ENCODE measurements around the gene CTNNAL1.

CTNNAL1 gene

DNA sequence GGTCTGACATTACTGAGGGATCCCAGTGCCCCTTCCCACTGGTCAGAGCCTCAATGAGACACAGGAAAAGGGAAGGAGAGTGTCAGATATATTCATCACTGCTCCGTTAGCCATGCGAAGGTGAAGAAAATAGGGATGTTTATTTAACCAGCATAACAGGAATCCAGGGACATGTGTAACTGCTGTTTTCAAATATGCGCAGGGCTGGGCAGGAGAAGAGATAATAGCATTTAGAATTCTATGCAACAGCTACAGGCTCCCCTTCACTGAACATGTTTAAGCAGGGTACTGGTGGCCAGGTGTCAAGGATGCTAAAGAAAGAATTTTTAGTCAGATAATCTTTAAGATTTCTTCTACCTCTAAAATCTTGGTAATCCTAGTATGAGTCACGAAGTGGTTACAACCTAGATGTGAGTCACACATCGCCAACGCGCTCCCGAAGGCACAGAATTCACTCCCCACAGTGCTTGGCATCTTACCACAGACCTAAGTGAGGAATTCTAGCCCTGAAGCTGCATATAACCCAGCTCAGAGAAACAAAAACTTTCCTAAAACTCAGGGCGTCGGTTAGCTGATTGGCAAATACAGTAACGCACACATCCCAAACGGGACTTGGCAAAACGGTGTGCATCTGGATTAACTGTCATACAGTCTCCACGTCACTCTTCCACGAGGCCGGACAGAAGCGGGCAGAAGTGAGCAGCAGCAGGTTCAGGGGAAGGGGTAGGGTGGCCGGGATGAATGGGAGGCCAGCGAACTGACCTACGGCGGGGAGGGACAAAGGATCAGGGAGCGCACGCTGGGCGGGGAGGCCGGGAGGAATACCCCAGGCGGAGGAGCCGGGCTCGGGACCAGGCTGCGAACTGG, 1.1 kb downstream of the CTNNAL1 start (continued):
- TF ChIP-seq ZFP37 (tag by site-specific recombination; IDR thresholded peaks at IDR 0.05) (0 out of 2 replicates have a peak, but pooled peaks have one; percentile 24), ZNF837 (tag by site-specific recombination; IDR thresholded peaks at IDR 0.05) (no peak), ZNF48 (tag by site-specific recombination; IDR thresholded peaks at IDR 0.05) (no peak), ZNF561 (tag by site-specific recombination; IDR thresholded peaks at IDR 0.05; ENCODE audit: borderline replicate concordance) (no peak), YY1 (tag by site-specific recombination; IDR thresholded peaks at IDR 0.05) (no peak), ZNF184 (tag by site-specific recombination; IDR thresholded peaks at IDR 0.05) (no peak), ZNF221 (tag by site-specific recombination; IDR thresholded peaks at IDR 0.05; ENCODE audit: borderline replicate concordance) (no peak), ZNF174 (tag by site-specific recombination; IDR thresholded peaks at IDR 0.05) (no peak), ZFP41 (tag by site-specific recombination; IDR thresholded peaks at IDR 0.05; ENCODE audit: borderline replicate concordance) (no peak), ZNF202 (tag by site-specific recombination; IDR thresholded peaks at IDR 0.05; ENCODE audit: borderline replicate concordance) (no peak), BCL11B (tag by site-specific recombination; IDR thresholded peaks at IDR 0.05; ENCODE audit: low read depth) (no peak), HIC1 (tag by site-specific recombination; IDR thresholded peaks at IDR 0.05) (peak; percentile 72), ZNF521 (tag by site-specific recombination; IDR thresholded peaks at IDR 0.05) (no peak), KLF7 (tag by site-specific recombination; IDR thresholded peaks at IDR 0.05; ENCODE audit: borderline replicate concordance) (no peak), ZNF280C (tag by site-specific recombination; IDR thresholded peaks at IDR 0.05) (no peak), ZNF341 (tag by site-specific recombination; IDR thresholded peaks at IDR 0.05; ENCODE audit: low read depth) (no peak), ZSCAN5A (tag by site-specific recombination; IDR thresholded peaks at IDR 0.05) (no peak), KLF1 (tag by site-specific recombination; IDR thresholded peaks at IDR 0.05) (no peak)
- TF ChIP-seq, protein P1, sequence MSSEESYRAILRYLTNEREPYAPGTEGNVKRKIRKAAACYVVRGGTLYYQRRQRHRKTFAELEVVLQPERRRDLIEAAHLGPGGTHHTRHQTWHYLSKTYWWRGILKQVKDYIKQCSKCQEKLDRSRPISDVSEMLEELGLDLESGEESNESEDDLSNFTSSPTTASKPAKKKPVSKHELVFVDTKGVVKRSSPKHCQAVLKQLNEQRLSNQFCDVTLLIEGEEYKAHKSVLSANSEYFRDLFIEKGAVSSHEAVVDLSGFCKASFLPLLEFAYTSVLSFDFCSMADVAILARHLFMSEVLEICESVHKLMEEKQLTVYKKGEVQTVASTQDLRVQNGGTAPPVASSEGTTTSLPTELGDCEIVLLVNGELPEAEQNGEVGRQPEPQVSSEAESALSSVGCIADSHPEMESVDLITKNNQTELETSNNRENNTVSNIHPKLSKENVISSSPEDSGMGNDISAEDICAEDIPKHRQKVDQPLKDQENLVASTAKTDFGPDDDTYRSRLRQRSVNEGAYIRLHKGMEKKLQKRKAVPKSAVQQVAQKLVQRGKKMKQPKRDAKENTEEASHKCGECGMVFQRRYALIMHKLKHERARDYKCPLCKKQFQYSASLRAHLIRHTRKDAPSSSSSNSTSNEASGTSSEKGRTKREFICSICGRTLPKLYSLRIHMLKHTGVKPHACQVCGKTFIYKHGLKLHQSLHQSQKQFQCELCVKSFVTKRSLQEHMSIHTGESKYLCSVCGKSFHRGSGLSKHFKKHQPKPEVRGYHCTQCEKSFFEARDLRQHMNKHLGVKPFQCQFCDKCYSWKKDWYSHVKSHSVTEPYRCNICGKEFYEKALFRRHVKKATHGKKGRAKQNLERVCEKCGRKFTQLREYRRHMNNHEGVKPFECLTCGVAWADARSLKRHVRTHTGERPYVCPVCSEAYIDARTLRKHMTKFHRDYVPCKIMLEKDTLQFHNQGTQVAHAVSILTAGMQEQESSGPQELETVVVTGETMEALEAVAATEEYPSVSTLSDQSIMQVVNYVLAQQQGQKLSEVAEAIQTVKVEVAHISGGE (tag by site-specific recombination; conservative IDR thresholded peaks at IDR 0.05; ENCODE audit: low read depth), result peak; percentile 15; the same call in 1 of the 2 replicates
- TF ChIP-seq, protein P2, sequence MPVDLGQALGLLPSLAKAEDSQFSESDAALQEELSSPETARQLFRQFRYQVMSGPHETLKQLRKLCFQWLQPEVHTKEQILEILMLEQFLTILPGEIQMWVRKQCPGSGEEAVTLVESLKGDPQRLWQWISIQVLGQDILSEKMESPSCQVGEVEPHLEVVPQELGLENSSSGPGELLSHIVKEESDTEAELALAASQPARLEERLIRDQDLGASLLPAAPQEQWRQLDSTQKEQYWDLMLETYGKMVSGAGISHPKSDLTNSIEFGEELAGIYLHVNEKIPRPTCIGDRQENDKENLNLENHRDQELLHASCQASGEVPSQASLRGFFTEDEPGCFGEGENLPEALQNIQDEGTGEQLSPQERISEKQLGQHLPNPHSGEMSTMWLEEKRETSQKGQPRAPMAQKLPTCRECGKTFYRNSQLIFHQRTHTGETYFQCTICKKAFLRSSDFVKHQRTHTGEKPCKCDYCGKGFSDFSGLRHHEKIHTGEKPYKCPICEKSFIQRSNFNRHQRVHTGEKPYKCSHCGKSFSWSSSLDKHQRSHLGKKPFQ (tag by site-specific recombination; IDR thresholded peaks at IDR 0.05), result no peak
- TF ChIP-seq, protein P3, sequence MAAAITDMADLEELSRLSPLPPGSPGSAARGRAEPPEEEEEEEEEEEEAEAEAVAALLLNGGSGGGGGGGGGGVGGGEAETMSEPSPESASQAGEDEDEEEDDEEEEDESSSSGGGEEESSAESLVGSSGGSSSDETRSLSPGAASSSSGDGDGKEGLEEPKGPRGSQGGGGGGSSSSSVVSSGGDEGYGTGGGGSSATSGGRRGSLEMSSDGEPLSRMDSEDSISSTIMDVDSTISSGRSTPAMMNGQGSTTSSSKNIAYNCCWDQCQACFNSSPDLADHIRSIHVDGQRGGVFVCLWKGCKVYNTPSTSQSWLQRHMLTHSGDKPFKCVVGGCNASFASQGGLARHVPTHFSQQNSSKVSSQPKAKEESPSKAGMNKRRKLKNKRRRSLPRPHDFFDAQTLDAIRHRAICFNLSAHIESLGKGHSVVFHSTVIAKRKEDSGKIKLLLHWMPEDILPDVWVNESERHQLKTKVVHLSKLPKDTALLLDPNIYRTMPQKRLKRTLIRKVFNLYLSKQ (tag by site-specific recombination; IDR thresholded peaks at IDR 0.05; ENCODE audit: borderline replicate concordance), result no peak
- TF ChIP-seq, protein P4, sequence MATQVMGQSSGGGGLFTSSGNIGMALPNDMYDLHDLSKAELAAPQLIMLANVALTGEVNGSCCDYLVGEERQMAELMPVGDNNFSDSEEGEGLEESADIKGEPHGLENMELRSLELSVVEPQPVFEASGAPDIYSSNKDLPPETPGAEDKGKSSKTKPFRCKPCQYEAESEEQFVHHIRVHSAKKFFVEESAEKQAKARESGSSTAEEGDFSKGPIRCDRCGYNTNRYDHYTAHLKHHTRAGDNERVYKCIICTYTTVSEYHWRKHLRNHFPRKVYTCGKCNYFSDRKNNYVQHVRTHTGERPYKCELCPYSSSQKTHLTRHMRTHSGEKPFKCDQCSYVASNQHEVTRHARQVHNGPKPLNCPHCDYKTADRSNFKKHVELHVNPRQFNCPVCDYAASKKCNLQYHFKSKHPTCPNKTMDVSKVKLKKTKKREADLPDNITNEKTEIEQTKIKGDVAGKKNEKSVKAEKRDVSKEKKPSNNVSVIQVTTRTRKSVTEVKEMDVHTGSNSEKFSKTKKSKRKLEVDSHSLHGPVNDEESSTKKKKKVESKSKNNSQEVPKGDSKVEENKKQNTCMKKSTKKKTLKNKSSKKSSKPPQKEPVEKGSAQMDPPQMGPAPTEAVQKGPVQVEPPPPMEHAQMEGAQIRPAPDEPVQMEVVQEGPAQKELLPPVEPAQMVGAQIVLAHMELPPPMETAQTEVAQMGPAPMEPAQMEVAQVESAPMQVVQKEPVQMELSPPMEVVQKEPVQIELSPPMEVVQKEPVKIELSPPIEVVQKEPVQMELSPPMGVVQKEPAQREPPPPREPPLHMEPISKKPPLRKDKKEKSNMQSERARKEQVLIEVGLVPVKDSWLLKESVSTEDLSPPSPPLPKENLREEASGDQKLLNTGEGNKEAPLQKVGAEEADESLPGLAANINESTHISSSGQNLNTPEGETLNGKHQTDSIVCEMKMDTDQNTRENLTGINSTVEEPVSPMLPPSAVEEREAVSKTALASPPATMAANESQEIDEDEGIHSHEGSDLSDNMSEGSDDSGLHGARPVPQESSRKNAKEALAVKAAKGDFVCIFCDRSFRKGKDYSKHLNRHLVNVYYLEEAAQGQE (tag by site-specific recombination; IDR thresholded peaks at IDR 0.05), result no peak
